Measurements from ENCODE around the gene GRIP2.

The GRIP2 gene

GRCh38 chr3:14481018-14481645 is 59.0 kb downstream of the GRIP2 start:
- DNase-seq: no peak

DNA sequence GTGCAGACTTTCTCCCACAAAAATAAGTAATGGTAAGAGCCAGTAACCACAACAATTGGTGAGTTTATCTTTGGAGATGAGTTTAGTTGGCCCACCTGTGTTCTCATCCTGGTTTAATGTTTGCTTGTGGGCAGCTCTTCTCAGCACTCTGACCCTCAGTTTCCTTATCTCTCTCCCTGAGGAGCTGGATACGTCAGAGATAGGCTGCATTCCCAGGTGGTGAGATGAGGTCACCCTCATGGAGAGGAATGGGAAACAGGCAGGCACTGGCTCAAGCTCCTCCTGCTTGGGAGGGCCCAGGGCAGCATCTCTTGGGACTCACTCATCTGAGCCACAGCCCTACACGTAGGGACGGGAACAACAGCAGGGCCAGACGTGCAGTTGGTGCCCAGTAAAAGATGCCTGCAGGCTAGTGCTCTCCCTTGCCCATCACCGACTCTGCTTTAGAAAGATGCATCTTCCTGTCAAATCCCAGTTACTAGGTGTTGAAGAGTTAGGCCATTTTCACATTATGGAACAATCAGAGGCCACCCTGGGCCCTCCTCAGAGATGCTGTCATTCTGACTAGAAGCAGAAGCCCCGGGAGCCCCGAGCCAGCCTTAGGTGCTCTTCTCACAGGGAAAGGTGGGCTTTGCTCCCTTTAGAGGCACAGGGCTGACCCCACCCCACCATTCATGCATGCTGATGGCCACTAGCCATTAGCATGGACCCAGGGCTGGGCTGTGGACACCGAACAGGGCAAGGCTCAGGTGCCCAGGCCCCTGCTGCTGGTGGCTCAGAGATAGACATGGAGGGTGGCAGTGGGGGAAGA is 59.7 kb downstream of the GRIP2 start:
- DNase-seq: no peak

GRCh38 chr3:14479591-14479990 is 60.6 kb downstream of the GRIP2 start:
- DNase-seq: no peak

DNA sequence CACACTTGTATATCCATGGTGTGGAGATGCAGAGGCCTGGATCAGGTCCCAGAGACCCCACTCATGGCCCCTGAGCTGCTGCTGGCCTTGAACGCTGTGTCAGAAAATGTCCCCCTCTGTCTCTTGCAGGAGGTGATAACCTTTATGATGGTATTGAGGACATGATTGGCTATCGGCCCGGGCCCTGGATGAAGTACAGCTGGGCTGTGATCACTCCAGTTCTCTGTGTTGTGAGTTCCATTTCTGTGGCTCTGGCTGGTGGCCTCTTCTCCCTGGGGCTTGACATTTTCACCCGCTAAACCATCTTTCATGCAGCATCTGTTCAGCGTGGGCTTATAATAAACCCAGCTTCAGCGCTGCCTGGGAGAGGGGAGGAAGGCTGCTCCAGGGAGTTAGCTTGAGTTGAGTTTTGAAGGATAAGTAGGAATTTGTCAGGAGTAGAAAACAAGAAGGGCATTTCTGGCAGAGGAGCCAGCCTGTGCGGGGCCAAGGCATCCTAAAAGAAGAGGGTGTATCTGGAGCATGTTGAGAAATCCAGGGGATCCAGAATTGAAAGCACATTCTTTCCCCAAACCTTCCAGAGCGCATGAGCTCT is 61.1 kb downstream of the GRIP2 start:
- DNase-seq: no peak

DNA sequence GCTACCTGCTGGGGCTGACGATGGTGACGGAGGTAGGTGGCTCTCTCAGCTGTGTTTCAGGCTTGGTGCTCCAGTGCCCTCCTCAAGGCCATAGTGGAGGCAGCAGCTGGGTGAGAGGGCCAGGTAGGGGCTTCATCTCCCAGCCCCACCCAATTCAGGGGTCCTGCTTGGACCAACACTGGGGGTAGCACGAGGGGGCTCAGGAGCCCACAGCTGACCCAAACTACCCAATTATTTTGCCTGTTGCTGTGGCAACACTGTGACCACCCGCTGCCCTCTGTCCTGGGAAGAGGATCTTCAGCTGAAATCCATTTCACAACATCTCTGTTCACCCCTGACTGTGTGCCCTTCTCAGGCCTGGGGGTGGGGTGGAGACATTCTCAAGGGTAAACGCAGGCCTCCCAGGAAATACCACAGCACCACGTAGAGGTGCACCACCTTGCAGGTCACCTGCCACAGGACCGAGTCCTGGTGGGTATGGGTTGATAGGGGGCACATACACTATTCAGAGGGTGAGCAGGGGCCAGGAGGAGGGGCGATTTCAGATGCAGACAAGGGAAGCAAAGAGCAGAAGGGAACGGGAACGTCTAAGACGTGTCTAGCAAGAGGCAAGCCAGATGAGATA is 62.7 kb downstream of the GRIP2 start:
- DNase-seq: no peak

- no peak for DNase-seq
These were observed 63.4 kb downstream of the GRIP2 start for GRCh38 chr3:14476583-14477265.

- no peak for DNase-seq
These were observed 64.5 kb downstream of the GRIP2 start for GRCh38 chr3:14475621-14476020.

GRCh38 chr3:14474363-14475081 is 65.6 kb downstream of the GRIP2 start:
- no peak for DNase-seq

DNA sequence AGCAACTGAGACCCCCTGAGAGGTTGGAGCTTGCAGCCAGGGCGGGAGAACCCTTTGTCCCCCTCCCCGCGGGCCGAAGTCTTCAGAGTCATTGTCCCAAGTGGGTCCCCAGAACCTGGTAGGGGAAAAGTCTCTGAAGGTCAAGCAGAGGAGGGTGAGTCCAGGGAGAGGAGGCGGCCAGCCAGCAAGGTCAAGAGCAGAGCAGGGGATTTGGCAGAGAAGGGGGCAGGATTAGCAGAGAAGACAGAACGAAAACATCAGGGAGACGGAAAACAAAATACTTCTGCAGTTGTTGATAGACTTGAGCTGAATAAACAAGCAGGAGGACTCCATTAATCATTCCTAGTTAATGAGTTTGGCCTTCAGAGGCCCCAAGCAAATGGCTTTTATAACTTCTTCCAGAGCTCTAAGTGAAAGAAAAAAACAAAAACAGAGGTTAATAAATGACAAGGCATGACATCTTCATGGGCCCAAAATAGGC is 66.7 kb downstream of the GRIP2 start:
- no peak for DNase-seq

DNA sequence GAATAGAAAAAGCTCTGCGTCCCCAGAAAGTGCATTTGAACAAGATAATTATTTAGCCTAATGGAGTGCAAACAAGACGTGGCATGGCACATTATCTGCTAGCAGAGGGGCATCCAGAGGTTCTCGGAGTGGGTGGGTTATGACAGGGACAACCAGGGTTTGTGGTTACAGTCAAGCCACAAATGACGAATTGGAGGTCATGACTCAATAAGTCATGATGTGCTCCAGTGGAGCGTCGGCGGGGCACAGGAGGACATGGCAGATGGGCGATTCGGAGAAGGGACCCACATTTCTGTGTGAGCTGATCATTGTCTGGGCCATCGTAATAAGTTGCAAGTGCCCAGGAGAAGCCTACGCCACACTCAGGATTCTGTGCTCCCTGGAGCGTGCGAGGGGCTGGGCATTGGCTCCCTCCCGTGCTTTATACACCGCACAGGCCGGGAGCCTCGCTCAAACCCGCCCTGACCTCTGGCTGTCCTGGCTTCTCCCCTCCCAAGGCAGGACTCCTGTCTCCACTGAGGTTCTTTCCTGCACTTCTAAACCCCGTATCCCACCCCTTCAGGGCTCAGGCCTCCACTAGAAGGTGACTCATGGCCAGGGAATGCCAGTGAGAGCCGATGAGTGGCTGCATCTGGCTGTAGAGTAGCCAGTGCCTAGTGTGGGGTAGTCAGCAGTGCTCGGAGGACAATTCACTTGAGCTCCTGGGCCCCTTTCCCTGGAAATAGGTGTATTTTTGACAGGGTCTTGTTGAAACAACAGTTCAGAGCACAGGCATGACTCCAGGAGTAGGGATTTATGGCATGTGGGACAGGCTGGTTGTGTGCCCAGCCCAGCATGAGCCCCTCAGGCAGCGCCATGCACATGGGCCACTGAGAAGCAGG is 67.4 kb downstream of the GRIP2 start:
- no peak for DNase-seq

DNA sequence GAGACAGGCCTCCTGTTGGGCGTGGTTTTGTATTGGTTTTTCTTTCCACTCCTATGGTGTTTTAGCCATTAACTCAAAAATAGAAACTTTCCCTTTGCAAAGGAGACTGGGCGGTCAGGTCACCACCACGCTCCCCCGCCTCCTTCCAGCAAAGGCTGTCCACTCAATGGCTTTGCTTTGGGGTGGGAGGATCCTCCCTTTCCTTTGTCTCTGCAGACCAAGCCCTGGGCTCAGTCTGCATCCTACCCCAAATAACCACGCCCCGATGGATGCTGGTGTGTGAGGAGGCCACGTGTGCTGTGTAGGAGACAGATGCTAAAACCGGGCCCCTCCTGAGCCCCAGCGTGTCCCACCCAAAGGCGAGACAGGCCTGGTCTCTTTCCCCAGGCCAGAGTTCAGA is 68.5 kb downstream of the GRIP2 start:
- DNase-seq: no peak

DNA sequence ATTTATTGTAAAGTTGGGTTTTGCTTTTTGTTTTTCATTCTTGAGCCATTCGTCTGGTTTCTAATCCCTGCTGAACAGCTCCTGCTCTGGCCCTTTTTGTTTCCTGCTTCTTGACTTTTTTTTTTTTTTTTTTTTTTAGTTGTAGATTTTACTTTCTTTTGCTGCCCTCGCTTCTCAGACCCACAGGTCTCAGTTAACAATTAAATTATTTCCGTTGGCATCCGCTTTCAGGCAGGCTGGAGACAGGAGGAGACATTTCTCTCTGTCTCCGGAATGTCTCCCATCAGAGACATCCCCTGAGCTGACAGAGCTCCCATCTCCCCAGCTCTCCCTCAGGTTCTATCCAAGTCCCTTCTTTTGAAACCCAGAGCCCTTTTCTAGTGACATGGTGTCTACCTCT is 69.1 kb downstream of the GRIP2 start:
- DNase-seq: no peak

DNA sequence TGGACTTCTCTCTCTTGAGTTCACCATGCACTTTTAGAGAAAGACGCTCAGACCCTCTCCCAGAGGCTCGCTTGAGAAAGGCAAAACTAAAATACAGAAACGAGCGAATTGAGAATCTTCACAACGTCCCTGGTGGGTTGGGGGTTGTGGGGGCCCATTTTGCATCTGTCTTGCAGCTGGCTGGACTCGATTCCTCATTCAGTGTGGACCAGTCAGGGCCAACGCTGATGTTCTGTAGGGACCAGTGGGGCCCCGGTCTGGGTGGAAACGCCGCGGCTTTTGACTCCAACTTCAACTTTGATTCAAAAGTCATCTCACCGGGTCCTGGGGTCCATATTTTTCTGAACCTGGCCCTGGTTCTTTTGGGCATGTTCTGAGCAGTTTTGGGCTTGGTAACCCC is 69.7 kb downstream of the GRIP2 start:
- no peak for DNase-seq

GRCh38 chr3:14468621-14468981 is 71.5 kb downstream of the GRIP2 start:
- DNase-seq: no peak

- peak; percentile 55 for DNase-seq
These were observed 72.1 kb downstream of the GRIP2 start for GRCh38 chr3:14467814-14468620.

GRCh38 chr3:14466179-14466903 is 73.8 kb downstream of the GRIP2 start:
- DNase-seq: no peak

DNA sequence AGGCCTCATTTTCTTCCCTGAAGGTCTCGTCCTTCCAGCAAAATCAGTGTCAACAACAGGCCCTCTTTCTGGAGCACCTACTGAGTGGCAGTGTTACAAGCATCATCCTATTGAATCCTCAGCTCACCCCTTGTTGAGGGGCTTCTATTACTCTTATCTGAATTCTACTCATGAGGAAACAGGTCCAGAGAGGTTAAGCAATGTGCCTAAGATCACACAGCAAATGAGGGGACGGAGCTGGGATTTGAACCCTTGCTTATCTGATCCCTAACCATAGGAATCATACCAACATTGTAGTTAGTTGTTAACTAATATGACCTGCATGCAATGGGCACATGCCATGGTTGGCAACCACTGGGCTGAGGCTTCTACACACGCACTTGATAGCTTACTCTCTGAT is 74.7 kb downstream of the GRIP2 start:
- DNase-seq: no peak

DNA sequence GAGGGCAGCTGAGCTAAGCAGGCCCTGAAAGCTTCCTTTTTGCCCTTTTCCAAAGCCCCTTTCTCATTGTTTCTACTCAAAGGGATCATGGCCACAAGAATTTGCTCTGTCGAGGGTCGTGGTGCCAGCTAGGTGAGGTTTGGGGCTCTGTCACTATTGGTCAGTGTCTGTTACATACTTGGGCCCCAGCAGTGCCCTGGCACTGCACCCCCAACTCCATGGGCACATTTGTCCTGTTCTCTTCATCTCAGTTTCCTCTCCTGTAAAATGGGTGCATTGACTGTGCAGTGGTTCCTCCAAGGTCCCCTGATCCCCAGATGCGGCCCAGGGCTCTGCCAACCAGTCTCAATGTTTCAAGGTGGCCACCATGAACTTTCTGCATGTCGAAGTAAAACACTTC is 75.6 kb downstream of the GRIP2 start:
- DNase-seq: no peak

- no peak for DNase-seq
These were observed 76.0 kb downstream of the GRIP2 start for GRCh38 chr3:14464141-14464465.
